Trophoblast cell (in vitro differentiated cells and primary cell): ENCODE measurements around the gene SCLY.

Experiments used
- DNase-seq, 2 donors: peaks; one replicate each; pipeline ENCODE4 v3.0.0-alpha.2; 2016
- H2AFZ ChIP-seq: 2 replicates; pipeline ENCODE4 v1.6.1; 2013; ENCODE audit warnings: low read length, moderate library complexity, mild to moderate bottlenecking; ENCODE audit not compliant: insufficient read depth, poor library complexity
- H2AK5ac ChIP-seq: 2 replicates; pipeline ENCODE4 v1.6.1; 2013; ENCODE audit warnings: mild to moderate bottlenecking, low read length
- H2BK120ac ChIP-seq: 2 replicates; pipeline ENCODE4 v1.6.1; 2013; ENCODE audit warnings: low read length, mild to moderate bottlenecking, moderate library complexity; ENCODE audit not compliant: insufficient read depth, poor library complexity
- H2BK12ac ChIP-seq: 2 replicates; pipeline ENCODE4 v1.6.1; 2013; ENCODE audit warnings: mild to moderate bottlenecking, low read length, moderate library complexity
- H2BK5ac ChIP-seq: 2 replicates; pipeline ENCODE4 v1.6.1; 2013; ENCODE audit warnings: low read length, low read depth, moderate library complexity, mild to moderate bottlenecking; ENCODE audit not compliant: poor library complexity
- H3K14ac ChIP-seq: 2 replicates; pipeline ENCODE4 v1.6.1; 2013; ENCODE audit warnings: mild to moderate bottlenecking, low read length
- H3K18ac ChIP-seq: 2 replicates; pipeline ENCODE4 v1.6.1; 2013; ENCODE audit warnings: mild to moderate bottlenecking, low read length
- H3K23ac ChIP-seq: 2 replicates; pipeline ENCODE4 v1.6.1; 2013; ENCODE audit warnings: low read length
- H3K27ac ChIP-seq: 2 replicates; pipeline ENCODE4 v1.5.1; 2013; ENCODE audit warnings: low read depth, mild to moderate bottlenecking, inconsistent platforms, low read length, moderate library complexity
- H3K27me3 ChIP-seq: 2 replicates; pipeline ENCODE4 v1.6.1; 2013; ENCODE audit warnings: inconsistent platforms, mild to moderate bottlenecking, low read length, moderate library complexity; ENCODE audit not compliant: insufficient read depth
- H3K36me3 ChIP-seq, 2 experiments: 1 replicate in 1 of 2; 2 replicates in 1 of 2; pipeline ENCODE4 v1.6.1; 2013; ENCODE audit warnings: low read length in 2 of 2, mild to moderate bottlenecking in 2 of 2, moderate library complexity in 1 of 2; ENCODE audit not compliant: insufficient read depth in 2 of 2, control insufficient read depth in 1 of 2
- H3K4ac ChIP-seq: 2 replicates; pipeline ENCODE4 v1.6.1; 2013; ENCODE audit warnings: low read depth, mild to moderate bottlenecking, low read length, moderate library complexity
- H3K4me1 ChIP-seq, 2 experiments: 1 replicate in 1 of 2; 2 replicates in 1 of 2; pipeline ENCODE4 v1.6.1; 2013; ENCODE audit warnings: low read length in 2 of 2, mild to moderate bottlenecking in 2 of 2, moderate library complexity in 1 of 2; ENCODE audit not compliant: insufficient read depth in 2 of 2, control insufficient read depth in 1 of 2
- H3K4me2 ChIP-seq: 2 replicates; pipeline ENCODE4 v1.6.1; 2013; ENCODE audit warnings: inconsistent platforms, mild to moderate bottlenecking, low read length, moderate library complexity
- H3K4me3 ChIP-seq: 2 replicates; pipeline ENCODE4 v1.5.1; 2013; ENCODE audit warnings: mild to moderate bottlenecking, low read depth, low read length, inconsistent platforms
- H3K79me1 ChIP-seq: one replicate; pipeline ENCODE4 v1.6.1; 2013; ENCODE audit warnings: low read length
- H3K79me2 ChIP-seq: 2 replicates; pipeline ENCODE4 v1.6.1; 2013; ENCODE audit warnings: low read length, mild to moderate bottlenecking; ENCODE audit not compliant: control insufficient read depth, insufficient read depth, poor library complexity
- H3K9ac ChIP-seq: 2 replicates; pipeline ENCODE4 v1.6.1; 2013; ENCODE audit warnings: mild to moderate bottlenecking, low read length
- H3K9me3 ChIP-seq: 2 replicates; pipeline ENCODE4 v1.6.1; 2013; ENCODE audit warnings: low read depth, mild to moderate bottlenecking, control low read depth, inconsistent platforms, low read length; ENCODE audit not compliant: insufficient read depth
- H4K12ac ChIP-seq: 2 replicates; pipeline ENCODE4 v1.6.1; 2013; ENCODE audit warnings: low read depth, mild to moderate bottlenecking, low read length, moderate library complexity
- H4K8ac ChIP-seq: 2 replicates; pipeline ENCODE4 v1.6.1; 2013; ENCODE audit warnings: low read depth, mild to moderate bottlenecking, low read length, moderate library complexity
- H4K91ac ChIP-seq: one replicate; pipeline ENCODE4 v1.6.1; 2013; ENCODE audit warnings: low read depth, mild to moderate bottlenecking, low read length, moderate library complexity
- WGBS: extraction: QIAGEN DNeasy Blood & Tissue Kit; methylation state at CpG from one replicate; pipeline ENCODE4 v1.1.7; 2013; ENCODE audit warnings: missing lambda C conversion rate; ENCODE audit not compliant: insufficient read length, insufficient coverage; ENCODE audit errors: extremely low coverage; 5-methylcytosine and 5-hydroxymethylcytosine counted together

Gene SCLY

DNA sequence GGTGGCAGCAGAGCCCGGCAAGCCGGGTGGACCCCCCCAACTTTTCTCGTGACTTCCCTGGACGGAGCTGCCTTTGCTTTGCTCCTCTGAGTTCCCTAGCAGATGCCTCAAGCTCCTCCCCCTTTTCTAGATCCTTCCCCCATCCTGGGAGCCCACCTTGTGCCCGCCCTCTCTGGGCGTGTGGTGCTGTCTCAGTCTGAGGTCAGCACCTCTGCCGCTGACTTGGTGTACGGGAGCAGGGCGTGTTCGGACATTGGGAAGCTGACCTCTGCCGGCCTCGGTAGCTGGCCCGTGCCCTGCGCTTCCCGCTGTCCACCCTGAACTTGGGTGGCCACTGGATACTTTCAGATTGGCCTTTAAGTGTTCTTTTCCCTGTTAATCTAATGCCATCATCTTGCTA lies 19.7 kb downstream of the SCLY start:
- H3K36me3 ChIP-seq = peaks cover 16 to 20% of the 10 kb centered on the region in 2 experiments
- H2BK12ac ChIP-seq = no peak overlapping the region
- no peak overlapping the region for H2BK5ac ChIP-seq
- H2BK120ac ChIP-seq = no peak overlapping the region
- H3K27ac ChIP-seq = no peak overlapping the region
- H3K18ac ChIP-seq = no peak overlapping the region
- no peak overlapping the region for H3K4me3 ChIP-seq
- H3K23ac ChIP-seq = no peak overlapping the region
- no CpG with 5 or more reads among the region's 15 CpGs for WGBS
- H3K9ac ChIP-seq = no peak overlapping the region
- H3K4ac ChIP-seq = no peak overlapping the region
- no peak overlapping the region for H3K4me2 ChIP-seq
- H4K91ac ChIP-seq = no peak overlapping the region
- no peak overlapping the region for H4K12ac ChIP-seq
- H2AK5ac ChIP-seq = no peak overlapping the region
- no peak overlapping the region for H4K8ac ChIP-seq
- H3K4me1 ChIP-seq = no peaks in the 10 kb centered on the region
- H2AFZ ChIP-seq = no peak overlapping the region
- no peak for DNase-seq
- no peak overlapping the region for H3K14ac ChIP-seq
- H3K79me1 ChIP-seq = no peaks in the 10 kb centered on the region
- no peaks in the 10 kb centered on the region for H3K9me3 ChIP-seq
- H3K27me3 ChIP-seq = no peaks in the 10 kb centered on the region
- no peaks in the 10 kb centered on the region for H3K79me2 ChIP-seq

- Histone ChIP-seq H2BK120ac (no peak overlapping the region), H3K4ac (no peak overlapping the region), H4K12ac (no peak overlapping the region), H2BK12ac (no peak overlapping the region), H3K14ac (no peak overlapping the region), H3K4me2 (no peak overlapping the region), H3K18ac (no peak overlapping the region), H2AFZ (no peak overlapping the region), H3K79me1 (no peaks in the 10 kb centered on the region), H2BK5ac (no peak overlapping the region), H3K4me3 (no peak overlapping the region), H3K36me3 (peaks cover 16 to 20% of the 10 kb centered on the region in 2 experiments), H3K27ac (no peak overlapping the region), H3K79me2 (no peaks in the 10 kb centered on the region), H2AK5ac (no peak overlapping the region), H3K27me3 (no peaks in the 10 kb centered on the region), H3K9ac (no peak overlapping the region), H4K91ac (no peak overlapping the region), H3K23ac (no peak overlapping the region), H3K9me3 (no peaks in the 10 kb centered on the region), H4K8ac (no peak overlapping the region), H3K4me1 (no peaks in the 10 kb centered on the region)
- no peak for DNase-seq
- WGBS = no CpG with 5 or more reads among the region's 13 CpGs
Observed at GRCh38 chr2:238081150-238081549, 20.3 kb downstream of the SCLY start.

GRCh38 chr2:238081561-238081960 lies 20.8 kb downstream of the SCLY start:
- Histone ChIP-seq H3K36me3 (peaks cover 16 to 20% of the 10 kb centered on the region in 2 experiments), H3K79me2 (no peaks in the 10 kb centered on the region), H3K4me1 (no peaks in the 10 kb centered on the region), H2AK5ac (no peak overlapping the region), H2BK12ac (no peak overlapping the region), H3K14ac (no peak overlapping the region), H2BK120ac (no peak overlapping the region), H3K4me3 (no peak overlapping the region), H2AFZ (no peak overlapping the region), H3K79me1 (no peaks in the 10 kb centered on the region), H3K4me2 (no peak overlapping the region), H3K4ac (no peak overlapping the region), H3K27me3 (no peaks in the 10 kb centered on the region), H4K12ac (no peak overlapping the region), H3K9ac (no peak overlapping the region), H3K23ac (no peak overlapping the region), H3K18ac (no peak overlapping the region), H3K27ac (no peak overlapping the region), H3K9me3 (no peaks in the 10 kb centered on the region), H2BK5ac (no peak overlapping the region), H4K8ac (no peak overlapping the region), H4K91ac (no peak overlapping the region)
- no peak for DNase-seq
- no CpG with 5 or more reads among the region's 16 CpGs for WGBS

GRCh38 chr2:238082151-238082550 lies 21.4 kb downstream of the SCLY start:
- H3K9ac ChIP-seq = no peak overlapping the region
- DNase-seq = no peak
- no CpG with 5 or more reads among the region's 17 CpGs for WGBS

More at GRCh38 chr2:238082151-238082550, 21.4 kb downstream of the SCLY start:
- H2BK5ac ChIP-seq = no peak overlapping the region
- no peak overlapping the region for H4K8ac ChIP-seq
- no peak overlapping the region for H3K14ac ChIP-seq
- no peak overlapping the region for H4K91ac ChIP-seq
- no peak overlapping the region for H2BK12ac ChIP-seq
- H3K4ac ChIP-seq = no peak overlapping the region
- H3K79me2 ChIP-seq = no peaks in the 10 kb centered on the region
- no peaks in the 10 kb centered on the region for H3K79me1 ChIP-seq
- no peak overlapping the region for H3K27ac ChIP-seq
- H3K9me3 ChIP-seq = no peaks in the 10 kb centered on the region
- H3K4me3 ChIP-seq = no peak overlapping the region
- H3K27me3 ChIP-seq = no peaks in the 10 kb centered on the region
- H3K23ac ChIP-seq = no peak overlapping the region
- no peak overlapping the region for H3K4me2 ChIP-seq
- no peak overlapping the region for H2AFZ ChIP-seq
- no peak overlapping the region for H2AK5ac ChIP-seq
- no peak overlapping the region for H2BK120ac ChIP-seq
- no peak overlapping the region for H4K12ac ChIP-seq
- peaks cover 16 to 20% of the 10 kb centered on the region in 2 experiments for H3K36me3 ChIP-seq
- H3K18ac ChIP-seq = no peak overlapping the region
- no peaks in the 10 kb centered on the region for H3K4me1 ChIP-seq
